Fibroblast of peridontal ligament (primary cell): ENCODE results near the gene ZBTB22.
"Not testable (repeated sequence)": the region's sequence is repeated elsewhere in the genome, so short reads cannot be mapped to it uniquely, and the experiment has no call there.

ENCODE experiments used
- DNase-seq: peaks from one replicate; pipeline ENCODE4 v3.0.0-alpha.2; 2010; ENCODE audit errors: extremely low read depth

The ZBTB22 gene

DNA sequence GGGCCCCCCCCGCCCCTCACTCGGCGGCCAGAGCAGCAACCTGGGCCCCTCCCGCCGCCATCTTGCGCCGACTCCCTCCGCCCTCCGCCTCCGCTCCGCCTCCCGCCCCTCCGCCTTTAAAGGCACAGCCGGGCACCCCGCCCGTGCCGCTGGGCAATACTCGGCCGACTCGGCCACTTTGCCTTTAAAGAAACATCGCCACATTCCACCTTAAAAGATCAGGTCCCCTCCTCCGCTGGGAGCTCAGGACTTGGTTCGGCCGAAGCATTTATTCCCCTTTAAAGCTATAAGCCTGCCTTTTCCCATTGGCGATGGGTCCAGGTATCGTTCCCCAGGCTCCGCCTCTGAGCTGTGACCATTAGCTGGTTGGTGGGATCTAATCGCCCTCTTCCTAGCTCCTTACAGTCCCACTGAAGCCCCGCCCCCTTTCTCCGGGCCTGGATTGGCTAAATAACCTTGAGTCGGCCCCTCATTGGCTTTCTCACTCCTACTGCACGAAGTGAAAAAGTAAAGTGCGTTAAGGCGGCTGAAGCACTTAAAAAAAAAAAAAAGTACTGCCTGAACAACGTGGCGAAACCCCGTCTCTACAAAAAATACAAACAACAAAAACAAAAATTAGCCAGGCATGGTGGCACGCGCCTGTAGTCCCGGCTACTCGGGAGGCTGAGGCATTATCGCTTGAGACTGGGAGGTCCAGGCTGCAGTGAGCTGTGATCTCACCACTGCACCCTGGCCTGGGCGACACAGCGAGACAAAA lies at the start of gene ZBTB22:
Gene ZBTB22, minus strand, starts transcription at position 76 of the 757 bp plus-strand sequence. CDS start 828 bp downstream, outside the sequence.
- DNase-seq = peak; percentile 99

GRCh38 chr6:33367009-33367714 lies 49.6 kb upstream of the ZBTB22 start:
- no peak for DNase-seq

DNA sequence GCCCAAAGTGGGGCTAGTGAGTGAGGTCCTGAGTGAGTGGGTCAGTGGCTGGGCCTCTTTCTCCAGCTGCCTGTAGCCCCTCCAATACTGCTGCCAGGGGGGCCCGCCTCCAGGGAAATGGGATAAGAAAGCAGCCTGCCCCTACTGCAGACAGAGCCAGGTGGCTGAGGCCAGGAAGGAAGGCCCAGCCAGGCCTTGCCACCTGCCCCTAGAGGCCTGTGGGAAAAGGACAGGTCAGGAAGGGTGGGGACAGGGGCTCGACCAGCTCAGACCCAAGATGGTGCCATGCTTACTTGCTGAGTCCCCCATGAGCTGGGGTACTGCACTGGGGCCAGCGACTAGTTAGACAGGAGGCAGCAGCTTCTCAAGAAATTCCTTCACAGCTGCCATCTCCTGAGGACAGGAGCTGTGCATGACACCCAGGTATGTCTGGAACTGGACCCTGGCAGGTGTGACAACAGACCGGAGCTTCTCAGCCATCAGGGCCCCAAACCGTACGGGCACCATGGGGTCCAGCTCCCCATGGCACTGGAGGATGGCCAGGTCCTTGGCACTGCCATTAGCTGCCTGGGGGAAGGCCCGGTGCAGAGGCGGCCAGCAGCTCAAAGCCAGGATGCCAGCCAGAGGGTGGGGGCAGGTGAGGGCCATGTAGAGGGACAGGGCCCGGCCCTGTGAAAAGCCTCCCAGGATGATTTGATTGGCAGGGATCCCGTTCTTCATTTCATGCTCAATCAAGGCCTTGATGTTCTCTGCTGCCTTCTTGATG lies 47.8 kb upstream of the ZBTB22 start:
- DNase-seq = not testable (repeated sequence)

DNA sequence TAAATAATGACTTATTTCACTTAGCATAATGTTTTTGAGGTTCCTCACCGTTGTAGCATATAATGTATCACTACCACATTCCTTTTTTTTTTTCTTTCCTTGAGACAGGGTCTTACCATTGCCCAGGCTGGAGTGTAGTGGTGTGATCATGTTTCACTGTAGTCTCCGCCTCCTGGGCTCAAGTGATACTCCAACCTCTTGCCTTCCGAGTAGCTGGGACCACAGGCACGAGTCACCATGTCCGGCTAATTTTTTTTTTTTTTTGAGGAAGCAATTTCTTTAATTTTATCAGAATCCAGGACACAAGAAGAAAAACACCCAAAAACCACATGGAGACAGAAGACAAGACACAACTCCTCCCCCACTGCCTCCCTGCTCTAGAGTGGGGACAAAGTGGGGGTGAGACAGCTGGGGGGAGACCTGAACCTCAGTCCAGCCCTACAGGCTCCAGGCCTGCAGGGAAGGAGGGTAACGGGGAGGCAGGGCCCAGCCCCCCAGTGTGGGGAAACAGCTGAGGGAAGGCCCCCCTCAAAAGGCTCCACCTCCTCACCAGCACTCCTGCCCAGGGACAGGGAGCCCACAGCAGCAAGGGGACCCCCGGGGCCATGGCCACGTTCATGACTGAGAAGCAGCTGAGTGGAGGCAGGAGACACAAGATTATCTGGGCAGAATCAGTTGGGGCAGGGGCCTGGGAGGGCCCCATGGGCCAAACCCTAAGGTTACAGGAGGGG lies 47.1 kb upstream of the ZBTB22 start:
- DNase-seq = peak; percentile 37

DNA sequence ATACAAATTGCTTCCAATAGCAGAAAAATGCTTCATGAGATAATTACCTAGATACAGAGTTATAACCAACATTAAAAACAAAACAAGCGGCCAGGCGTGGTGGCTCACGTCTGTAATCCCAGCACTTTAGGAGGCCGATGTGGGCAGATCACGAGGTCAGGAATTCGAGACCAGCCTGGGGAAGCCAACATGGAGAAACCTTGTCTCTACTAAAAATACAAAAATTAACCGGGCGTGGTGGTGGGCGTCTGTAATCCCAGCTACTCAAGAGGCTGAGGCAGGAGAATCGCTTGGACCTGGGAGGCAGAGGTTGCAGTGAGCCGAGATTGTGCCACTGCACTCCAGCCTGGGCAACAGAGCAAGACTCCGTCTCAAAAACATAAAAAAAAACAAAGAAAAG lies 45.9 kb upstream of the ZBTB22 start:
- not testable (repeated sequence) for DNase-seq

DNA sequence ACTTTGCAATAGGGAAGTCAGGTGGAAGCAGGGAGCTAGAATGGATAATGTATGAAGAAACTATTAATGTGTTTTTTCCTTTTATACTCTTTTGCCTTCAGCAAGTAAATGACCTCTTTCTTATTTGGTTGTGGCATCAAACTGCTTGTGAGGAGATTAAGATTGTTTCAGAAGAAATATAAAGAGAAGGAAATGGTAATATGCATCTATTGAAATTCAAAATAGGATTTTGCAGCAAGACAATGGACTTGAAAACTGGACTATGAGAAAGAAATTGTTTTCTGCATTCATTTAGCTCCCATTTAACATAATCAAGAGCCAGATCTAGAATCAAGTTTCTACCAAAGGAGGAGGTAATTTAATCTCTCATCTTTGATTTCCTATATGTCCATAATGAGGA lies 41.8 kb upstream of the ZBTB22 start:
- no peak for DNase-seq

GRCh38 chr6:33357160-33357871 lies 39.8 kb upstream of the ZBTB22 start:
- DNase-seq = not testable (repeated sequence)

GRCh38 chr6:33356295-33356694 lies 38.8 kb upstream of the ZBTB22 start:
- no peak for DNase-seq

DNA sequence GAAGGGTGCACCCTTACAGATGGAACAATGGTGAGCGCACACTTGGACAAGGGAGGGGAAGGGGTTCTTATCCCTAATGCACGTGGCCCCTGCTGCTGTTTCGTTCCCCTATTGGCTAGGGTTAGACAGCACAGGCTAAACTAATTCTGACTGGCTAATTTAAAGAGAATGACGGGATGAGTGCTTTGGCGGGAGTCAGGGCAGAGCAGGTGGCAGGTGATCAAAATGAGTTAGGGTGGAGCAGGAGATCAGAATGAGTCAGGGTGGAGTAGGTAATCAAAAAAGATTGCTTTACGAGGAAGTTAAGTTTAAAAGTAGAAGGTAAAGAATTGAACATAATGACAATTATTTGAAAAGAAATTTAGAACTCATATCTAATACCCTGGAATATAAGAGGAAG lies 38.3 kb upstream of the ZBTB22 start:
- DNase-seq = not testable (repeated sequence)

- no peak for DNase-seq
Observed at GRCh38 chr6:33347816-33348215, 30.3 kb upstream of the ZBTB22 start.

- DNase-seq = peak; percentile 60
Observed at GRCh38 chr6:33346972-33347371, 29.4 kb upstream of the ZBTB22 start.

DNA sequence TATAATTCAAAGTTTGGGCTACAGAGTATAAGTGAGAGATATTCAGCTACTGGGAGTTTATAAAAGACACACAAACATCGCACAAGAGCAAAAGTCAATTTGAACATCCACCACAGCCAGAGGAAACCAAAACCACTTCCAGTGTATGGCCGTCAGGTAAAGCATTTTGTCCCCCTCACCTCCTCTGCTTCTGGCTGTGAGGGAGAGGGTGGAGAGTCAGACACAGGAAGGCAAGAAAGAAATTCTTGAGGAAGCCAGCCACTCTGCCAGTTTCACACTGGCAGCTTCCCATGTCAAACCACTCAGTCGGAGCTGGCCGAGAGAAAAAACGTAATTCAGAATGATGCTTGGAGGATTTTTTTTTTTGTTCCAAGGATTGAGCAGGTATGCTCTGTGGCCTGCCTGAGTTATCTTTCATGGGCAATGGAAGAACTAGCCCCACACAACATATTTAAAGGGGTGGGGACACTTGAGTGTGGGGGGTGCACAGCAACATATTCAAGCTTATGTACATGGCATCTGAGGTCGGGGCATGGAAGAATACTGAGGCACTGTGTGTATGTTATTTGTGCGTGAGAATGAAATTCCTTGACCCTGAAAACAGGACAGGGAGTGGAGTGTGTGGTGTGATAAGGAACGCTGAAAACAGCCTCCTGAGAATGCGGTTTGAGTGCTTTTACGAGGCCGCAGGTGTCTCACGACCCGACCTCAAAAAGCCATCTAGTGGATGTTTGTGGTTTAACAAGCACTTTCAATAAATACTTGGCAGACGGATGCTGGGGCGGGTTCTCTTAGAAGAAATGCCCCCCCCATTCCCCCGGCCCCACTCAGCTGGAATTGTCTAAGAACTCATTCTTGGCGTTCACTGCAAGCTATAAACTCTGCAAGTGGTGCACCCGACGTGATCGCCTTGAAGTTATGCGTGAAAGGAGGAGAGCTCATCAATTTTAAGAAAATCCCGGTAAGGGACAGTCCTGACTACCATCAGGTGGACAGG lies 27.5 kb upstream of the ZBTB22 start:
- peak; percentile 75 for DNase-seq

DNA sequence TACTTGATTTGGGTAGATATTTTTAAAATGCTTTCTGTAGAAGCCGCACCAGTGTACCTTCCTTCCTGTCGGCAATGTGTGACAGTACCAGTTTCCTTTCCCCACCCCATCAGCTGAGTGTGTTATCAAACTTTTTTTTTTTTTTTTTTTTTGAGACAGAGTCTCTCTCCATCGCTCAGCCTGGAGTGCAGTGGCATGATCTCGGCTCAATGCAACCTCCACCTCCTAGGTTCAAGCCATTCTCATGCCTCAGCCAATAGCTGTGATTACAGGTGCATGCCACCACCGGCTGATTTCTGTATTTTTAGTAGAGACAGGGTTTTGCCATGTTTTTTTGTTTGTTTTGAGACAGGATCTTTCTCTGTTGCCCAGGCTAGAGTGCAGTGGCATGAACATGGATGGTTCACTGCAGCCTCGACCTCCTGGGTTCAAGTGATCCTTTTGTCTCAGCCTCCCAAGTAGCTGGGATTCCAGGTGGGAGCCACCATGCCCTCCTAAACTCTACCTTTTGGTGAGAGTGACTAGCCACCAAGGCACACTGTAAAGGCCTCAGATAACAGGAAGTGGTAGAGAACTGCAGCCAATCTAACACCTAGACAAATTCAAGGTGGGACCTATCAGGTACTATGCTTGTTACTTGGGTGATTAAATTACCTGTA lies 26.5 kb upstream of the ZBTB22 start:
- DNase-seq = no peak

- DNase-seq = not testable (repeated sequence)
Observed at GRCh38 chr6:33343606-33343952, 26.0 kb upstream of the ZBTB22 start.

- DNase-seq = no peak
Observed at GRCh38 chr6:33339193-33339592, 21.6 kb upstream of the ZBTB22 start.

DNA sequence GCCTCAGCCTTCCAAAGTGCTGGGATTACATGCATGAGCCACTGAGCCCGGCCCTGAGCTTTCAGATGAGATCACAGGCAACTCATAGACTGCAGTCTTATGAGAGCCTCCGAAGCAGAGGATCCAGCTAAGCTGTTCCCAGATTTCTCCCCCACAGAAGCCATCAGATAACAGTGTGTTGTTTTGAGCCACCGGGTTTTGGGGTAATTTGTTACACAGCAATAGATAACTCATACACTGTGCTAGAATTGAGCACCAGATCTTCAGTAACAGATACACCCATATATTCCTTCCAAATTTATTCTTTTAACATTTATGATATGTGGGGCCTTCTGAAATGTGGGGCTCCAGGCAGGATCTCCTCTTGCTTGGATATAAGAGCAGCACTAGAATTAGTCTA lies 19.0 kb upstream of the ZBTB22 start:
- DNase-seq = no peak

- no peak for DNase-seq
Observed at GRCh38 chr6:33335916-33336315, 18.4 kb upstream of the ZBTB22 start.

DNA sequence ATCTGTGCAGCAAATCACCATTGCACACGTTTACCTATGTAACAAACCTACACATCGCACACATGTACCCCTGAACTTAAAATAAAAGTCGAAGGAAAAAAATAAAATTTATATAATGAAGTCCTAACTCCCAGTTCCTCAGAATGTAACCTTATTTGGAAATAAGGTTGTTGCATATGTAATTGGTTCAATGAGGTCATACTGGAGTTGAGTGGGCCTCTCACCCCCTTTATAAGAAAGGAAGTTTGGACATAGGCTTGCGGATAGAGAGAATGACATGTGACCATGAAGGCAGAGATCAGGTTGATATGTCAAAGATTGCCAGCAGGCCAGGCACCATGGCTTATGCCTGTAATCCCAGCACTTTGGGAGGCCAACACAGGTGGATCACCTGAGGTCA lies 16.1 kb upstream of the ZBTB22 start:
- no peak for DNase-seq

DNA sequence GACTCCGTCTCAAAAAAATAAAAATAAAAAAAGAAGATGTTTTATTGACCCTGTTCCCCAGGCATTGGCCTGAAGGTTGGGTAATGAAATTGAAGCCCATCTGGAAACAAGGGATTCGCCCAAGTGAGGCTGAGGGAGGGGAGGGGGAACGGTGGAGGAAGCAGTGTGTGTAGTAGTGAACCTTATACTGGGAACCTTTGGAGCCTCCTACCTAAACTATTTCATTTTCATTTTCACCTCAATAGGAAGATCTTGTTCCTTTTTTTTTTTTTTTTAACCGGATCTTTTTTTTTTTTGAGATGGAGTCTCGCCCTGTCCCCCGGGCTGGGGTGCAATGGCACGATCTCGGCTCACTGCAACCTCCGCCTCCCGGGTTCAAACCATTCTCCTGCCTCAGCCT lies 13.2 kb upstream of the ZBTB22 start:
- no peak for DNase-seq
